Adrenal gland (tissue), 12 donors: ENCODE results near the gene ZBTB9. TPM values are rescaled to one million over a fixed set of nuclear protein-coding genes. Genes with fewer than 3 reads are reported as not detected.

Experiments
- DNase-seq, 7 donors: peaks; one replicate each; pipeline ENCODE4 v3.0.0-alpha.2; 2019 to 2020
- H3K27ac ChIP-seq, 5 donors: fragments of 200-600 bp; sonication (generic) in 4 of 5; 1 replicate in 3 of 5; 2 replicates in 2 of 5; pipeline versions ENCODE4 v1.5.1 to v1.8.0; 2016 to 2020; ENCODE audit warnings: mild to moderate bottlenecking in 1 of 5
- H3K27me3 ChIP-seq: fragments of 200-600 bp; 2 replicates; pipeline ENCODE4 v1.8.0; 2021
- H3K36me3 ChIP-seq, 2 donors: fragments of 200-600 bp; replicated peaks in 1 of 2; 1 replicate in 1 of 2; 2 replicates in 1 of 2; pipeline versions ENCODE4 v1.5.1 to v1.8.0; 2018 to 2022
- H3K4me1 ChIP-seq, 2 donors: fragments of 200-600 bp; replicated peaks in 1 of 2; 1 replicate in 1 of 2; 2 replicates in 1 of 2; pipeline versions ENCODE4 v1.5.1 to v1.8.0; 2018 to 2021
- H3K4me3 ChIP-seq, 4 donors: fragments of 200-600 bp; sonication (generic) in 3 of 4; one replicate each; pipeline ENCODE4 v1.5.1; 2016 to 2018
- H3K9me3 ChIP-seq, 3 donors: fragments of 200-600 bp; sonication (generic) in 1 of 3; replicated peaks in 1 of 3; 1 replicate in 2 of 3; 2 replicates in 1 of 3; pipeline versions ENCODE4 v1.5.1 to v1.8.0; 2016 to 2021
- CTCF ChIP-seq, 6 experiments: fragments of 450-650 bp in 4 of 6; fragments of 200-600 bp in 2 of 6; sonication (generic) in 1 of 6; IDR thresholded peaks; 1 replicate in 5 of 6; 2 replicates in 1 of 6; pipeline versions ENCODE4 v1.5.1 to v1.8.0; 2016 to 2021; ENCODE audit warnings: antibody characterized with exemption in 6 of 6, mild to moderate bottlenecking in 2 of 6, moderate library complexity in 1 of 6
- POLR2A ChIP-seq, 2 donors: fragments of 450-650 bp; IDR thresholded peaks; one replicate each; pipeline ENCODE4 v1.6.1; 2017; ENCODE audit warnings: antibody characterized with exemption in 2 of 2, mild to moderate bottlenecking in 2 of 2, moderate library complexity in 1 of 2
- WGBS, 4 donors: extraction: QIAGEN DNeasy Blood & Tissue Kit in 2 of 4; methylation state at CpG; one replicate each; pipeline versions ENCODE4 v1.1.5 to v1.1.7; 2013 to 2017; 5-methylcytosine and 5-hydroxymethylcytosine counted together
- intact Hi-C, 2 donors: fragments of 100-400 bp; cut with DNase I; formaldehyde crosslinking; loops; one replicate each; pipeline versions ENCODE4 v1.14.1 to v1.15.0; 2022 to 2023
- polyA plus RNA-seq, 3 donors: library from polyadenylated mRNA; stranded (reverse); fragments of 200-250 nt in 2 of 3; fragments of 350-450 nt in 1 of 3; fragmentation: Illumina TruSeq in 1 of 3; extraction: RNeasy Lipid Tissue Mini Kit (QIAGEN cat#74804) in 1 of 3; gene quantifications; one replicate each; pipeline ENCODE4 v1.2.3, GENCODE V29; 2013 to 2014
- total RNA-seq, 9 donors: library from RNA; depleted of rRNA in 4 of 9; stranded (reverse); fragments of >200 nt in 4 of 9; fragments of 120-200 nt in 1 of 9; fragmentation: NEBNext Ultra II Directional in 1 of 9; extraction: Animal tissue kit (Norgen Biotek cat#: 25700) in 1 of 9; gene quantifications; one replicate each; pipeline versions ENCODE4 v1.1.0 to v1.2.4, GENCODE V29; 2013 to 2023
- donor health status: healthy with polysubstance abuse.
- donor health status: Bipolar disorder and iron deficiency.
- donor health status: DM: yes; HTN: yes; CAD: no.
- donor health status: DM: no; HTN: no; CAD: no.
- donor health status: DM: no; HTN: no; CAD: no.
- donor health status: DM: yes; HTN: yes; CAD: no.

ZBTB9 gene
- total and polyA plus RNA-seq, 12 donors: 2.3 to 11.2 (median 6.7) TPM

- intact Hi-C loops: loop anchor here in 1 of 2 donors (10.0 kb wide), 1 partner anchor 148 kb away; no protein-coding TSS in a partner anchor
- no peaks in the 10 kb centered on the region for H3K27me3 ChIP-seq
- no peaks in the 10 kb centered on the region for H3K36me3 ChIP-seq
- TF ChIP-seq POLR2A (IDR thresholded peaks at IDR 0.05) (no peak), CTCF (IDR thresholded peaks at IDR 0.05) (no peak)
- peak overlapping the region in 4 of 5 donors; percentile 79 to 96 (median 88) for H3K27ac ChIP-seq
- peak in 1 of 7 donors; percentile 52 for DNase-seq
- H3K9me3 ChIP-seq: no peaks in the 10 kb centered on the region
- H3K4me1 ChIP-seq: peaks cover 19 to 58% of the 10 kb centered on the region in 2 donors
- H3K4me3 ChIP-seq: peak overlapping the region in 2 of 4 donors; percentile 46 to 73
- WGBS, 4 donors: 4 to 9% (median 8%) methylated on average over 11 to 12 of the region's 12 CpGs
Measured at GRCh38 chr6:33426590-33427511, 27.5 kb upstream of the ZBTB9 start.

GRCh38 chr6:33427585-33428223, 26.7 kb upstream of the ZBTB9 start:
- WGBS, 4 donors: 1 to 4% (median 1%) methylated on average over 8 to 73 of the region's 79 CpGs; no CpG with 5 or more reads in 1 of the 4 donors
- Histone ChIP-seq H3K9me3 (no peaks in the 10 kb centered on the region), H3K27ac (peak overlapping the region in 3 of 5 donors; percentile 13 to 96 (median 80)), H3K27me3 (no peaks in the 10 kb centered on the region), H3K36me3 (no peaks in the 10 kb centered on the region), H3K4me3 (peak overlapping the region in 2 of 4 donors; percentile 22 to 73), H3K4me1 (peaks cover 19 to 62% of the 10 kb centered on the region in 2 donors)
- intact Hi-C loops: loop anchor here in 1 of 2 donors (10.0 kb wide), 1 partner anchor 147 kb away; no protein-coding TSS in a partner anchor
- TF ChIP-seq POLR2A (IDR thresholded peaks at IDR 0.05): no peak
- TF ChIP-seq CTCF (IDR thresholded peaks at IDR 0.05): no peak
- peak in 6 of 7 donors; percentile 55 to 78 (median 64) for DNase-seq

- no peaks in the 10 kb centered on the region for H3K9me3 ChIP-seq
- peaks cover 19 to 62% of the 10 kb centered on the region in 2 donors for H3K4me1 ChIP-seq
- peak in 6 of 7 donors; percentile 40 to 72 (median 52) for DNase-seq
- WGBS, 4 donors: 4 to 100% (median 41%) methylated on average over 1 to 33 of the region's 33 CpGs
- no peaks in the 10 kb centered on the region for H3K27me3 ChIP-seq
- no peaks in the 10 kb centered on the region for H3K36me3 ChIP-seq
- peak overlapping the region in 3 of 5 donors; percentile 16 to 80 (median 64) for H3K27ac ChIP-seq
- H3K4me3 ChIP-seq: peak overlapping the region in 1 of 4 donors; percentile 73
- intact Hi-C loops: loop anchor here in 1 of 2 donors (10.0 kb wide), 1 partner anchor 146 kb away; no protein-coding TSS in a partner anchor
- TF ChIP-seq POLR2A (IDR thresholded peaks at IDR 0.05): no peak
- peak; percentile 22 to 56 (median 30) for TF ChIP-seq CTCF (IDR thresholded peaks at IDR 0.05)
Measured at GRCh38 chr6:33428224-33428965, 26.0 kb upstream of the ZBTB9 start.
